ENCODE results near the gene C20orf141.

- TF ChIP-seq, protein P1, sequence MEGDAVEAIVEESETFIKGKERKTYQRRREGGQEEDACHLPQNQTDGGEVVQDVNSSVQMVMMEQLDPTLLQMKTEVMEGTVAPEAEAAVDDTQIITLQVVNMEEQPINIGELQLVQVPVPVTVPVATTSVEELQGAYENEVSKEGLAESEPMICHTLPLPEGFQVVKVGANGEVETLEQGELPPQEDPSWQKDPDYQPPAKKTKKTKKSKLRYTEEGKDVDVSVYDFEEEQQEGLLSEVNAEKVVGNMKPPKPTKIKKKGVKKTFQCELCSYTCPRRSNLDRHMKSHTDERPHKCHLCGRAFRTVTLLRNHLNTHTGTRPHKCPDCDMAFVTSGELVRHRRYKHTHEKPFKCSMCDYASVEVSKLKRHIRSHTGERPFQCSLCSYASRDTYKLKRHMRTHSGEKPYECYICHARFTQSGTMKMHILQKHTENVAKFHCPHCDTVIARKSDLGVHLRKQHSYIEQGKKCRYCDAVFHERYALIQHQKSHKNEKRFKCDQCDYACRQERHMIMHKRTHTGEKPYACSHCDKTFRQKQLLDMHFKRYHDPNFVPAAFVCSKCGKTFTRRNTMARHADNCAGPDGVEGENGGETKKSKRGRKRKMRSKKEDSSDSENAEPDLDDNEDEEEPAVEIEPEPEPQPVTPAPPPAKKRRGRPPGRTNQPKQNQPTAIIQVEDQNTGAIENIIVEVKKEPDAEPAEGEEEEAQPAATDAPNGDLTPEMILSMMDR (IDR thresholded peaks at IDR 0.05): no peak
- TF ChIP-seq POLR2A (IDR thresholded peaks at IDR 0.05) (no peak), EP300 (IDR thresholded peaks at IDR 0.05) (no peak)
Observed at GRCh38 chr20:2767768-2768631, 46.8 kb upstream of the C20orf141 start.
